Measurements from ENCODE around the gene ARV1. TPM values are rescaled to one million over a fixed set of nuclear protein-coding genes. Genes with fewer than 3 reads are reported as not detected.

The ARV1 gene
- 24.7 to 27.0 TPM (median 26.2 TPM) in 5 replicates for total RNA-seq (2022; extraction: Qiagen RNA extraction; ENCODE audit: low read depth)

GRCh38 chr1:230978491-230979388, at the start of gene ARV1, which contains the start of gene TTC13:
Gene ARV1, plus strand, starts transcription at chr1:230979094. Its CDS starts 12 bp downstream, at chr1:230979106.
Gene TTC13, minus strand, starts transcription at chr1:230978861. Its CDS starts 31 bp downstream, at chr1:230978830.

GRCh38 chr1:231040019-231040799, 61.3 kb downstream of the ARV1 start, which contains the start of gene FAM89A:
Gene FAM89A, minus strand, starts transcription at chr1:231040254. Its CDS starts 43 bp downstream, at chr1:231040211.

Other genes with a start within 250 kb of the ARV1 start
- gene CAPN9, start 231.7 kb upstream of the ARV1 start, total RNA-seq (2022; extraction: Qiagen RNA extraction; ENCODE audit: low read depth) = not detected in 5 replicates
- 14.2 to 19.8 TPM (median 18.0 TPM) in 5 replicates for gene C1orf198, start 110.6 kb upstream of the ARV1 start, total RNA-seq (2022; extraction: Qiagen RNA extraction; ENCODE audit: low read depth)
- 7.2 to 12.4 TPM (median 10.4 TPM) in 5 replicates for gene TTC13, start 233 bp upstream of the ARV1 start, total RNA-seq (2022; extraction: Qiagen RNA extraction; ENCODE audit: low read depth)
- 11.4 to 20.5 TPM (median 16.3 TPM) in 5 replicates for gene FAM89A, start 61.2 kb downstream of the ARV1 start, total RNA-seq (2022; extraction: Qiagen RNA extraction; ENCODE audit: low read depth)
- 0.11 to 0.22 TPM (median 0.18 TPM) in 5 replicates for gene TRIM67, start 183.0 kb downstream of the ARV1 start, total RNA-seq (2022; extraction: Qiagen RNA extraction; ENCODE audit: low read depth)